Loucy (cell line): ENCODE results near the gene GBA2.

Source experiments
- H2AFZ ChIP-seq: fragments of 200-600 bp; sonication (generic); 2 replicates; pipeline ENCODE4 v1.6.0; 2016; ENCODE audit warnings: antibody characterized with exemption, mild to moderate bottlenecking, low read length, moderate library complexity
- H3F3A ChIP-seq: fragments of 200-600 bp; 2 replicates; pipeline ENCODE4 v1.6.0; 2016; ENCODE audit warnings: antibody characterized with exemption, low read depth, mild to moderate bottlenecking
- H3K27me3 ChIP-seq: fragments of 200-600 bp; sonication (generic); 2 replicates; pipeline ENCODE4 v1.6.1; 2014; ENCODE audit warnings: low read length, mild to moderate bottlenecking; ENCODE audit not compliant: insufficient read depth, poor library complexity, severe bottlenecking
- H3K36me3 ChIP-seq: fragments of 200-600 bp; sonication (generic); 2 replicates; pipeline ENCODE4 v1.6.1; 2016; ENCODE audit warnings: low read length; ENCODE audit not compliant: insufficient read depth
- H3K4me1 ChIP-seq: fragments of 200-600 bp; sonication (generic); 2 replicates; pipeline ENCODE4 v1.5.1; 2014; ENCODE audit warnings: low read length, mild to moderate bottlenecking; ENCODE audit not compliant: insufficient read depth, poor library complexity, severe bottlenecking
- H3K4me2 ChIP-seq: fragments of 200-600 bp; sonication (generic); 2 replicates; pipeline ENCODE4 v1.6.0; 2014; ENCODE audit warnings: antibody characterized with exemption, low read length, low read depth, mild to moderate bottlenecking; ENCODE audit not compliant: poor library complexity, severe bottlenecking
- H3K4me3 ChIP-seq: fragments of 200-600 bp; sonication (generic); 2 replicates; pipeline ENCODE4 v1.5.1; 2014; ENCODE audit warnings: low read length, mild to moderate bottlenecking, mixed read lengths; ENCODE audit not compliant: poor library complexity, severe bottlenecking
- H3K79me2 ChIP-seq: fragments of 200-600 bp; sonication (generic); 2 replicates; pipeline ENCODE4 v1.6.1; 2014; ENCODE audit warnings: low read length; ENCODE audit not compliant: insufficient read depth
- H3K9ac ChIP-seq: fragments of 200-600 bp; sonication (generic); 2 replicates; pipeline ENCODE4 v1.6.0; 2014; ENCODE audit warnings: mild to moderate bottlenecking, low read depth, low read length, moderate library complexity; ENCODE audit not compliant: poor library complexity, severe bottlenecking
- H3K9me2 ChIP-seq: fragments of 200-600 bp; sonication (generic); replicated peaks from 2 replicates; pipeline ENCODE4 v1.6.1; 2016; ENCODE audit warnings: low read depth, low read length, mixed read lengths
- H3K9me3 ChIP-seq: fragments of 200-600 bp; sonication (generic); 2 replicates; pipeline ENCODE4 v1.6.1; 2014; ENCODE audit warnings: mild to moderate bottlenecking, antibody characterized with exemption, low read length, low read depth; ENCODE audit not compliant: insufficient read depth
- H4K20me1 ChIP-seq: fragments of 200-600 bp; sonication (generic); 2 replicates; pipeline ENCODE4 v1.6.0; 2014; ENCODE audit warnings: antibody characterized with exemption, low read length, mild to moderate bottlenecking; ENCODE audit not compliant: insufficient read depth, poor library complexity, severe bottlenecking
- EZH2phosphoT487 ChIP-seq: fragments of 200-600 bp; IDR thresholded peaks from 2 replicates; pipeline ENCODE4 v1.6.1; 2018; ENCODE audit warnings: antibody characterized with exemption, mild to moderate bottlenecking, moderate library complexity, borderline replicate concordance
- TF ChIP-seq, protein P1 (sequence below): fragments of 200-600 bp; sonication (generic); conservative IDR thresholded peaks from 2 replicates; pipeline ENCODE4 v1.5.1; 2014; ENCODE audit warnings: mild to moderate bottlenecking, antibody characterized with exemption, low read length

GBA2 gene

DNA sequence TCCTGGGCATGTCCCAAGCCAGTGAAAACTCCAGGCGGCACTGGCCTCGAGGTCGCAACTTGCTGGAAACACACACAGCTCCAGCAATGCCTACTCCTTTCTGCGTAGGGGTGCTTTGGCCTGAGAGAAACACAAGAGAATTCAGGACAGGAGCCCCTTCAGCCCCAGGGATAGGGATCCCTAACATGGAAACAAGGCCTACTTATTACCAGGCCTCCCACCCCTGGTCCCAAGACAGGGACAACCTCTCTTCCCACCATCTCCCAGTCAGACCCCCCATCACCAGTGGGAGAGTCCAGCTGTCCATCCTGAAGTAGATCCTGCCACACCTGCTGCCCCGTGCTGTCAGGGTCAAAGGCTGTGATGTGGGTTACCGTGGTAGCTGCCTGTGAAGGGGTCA is 8.8 kb downstream of the GBA2 start:
- Histone ChIP-seq H3K4me2 (no peak overlapping the region), H2AFZ (no peak overlapping the region), H3K4me3 (no peak overlapping the region), H3K9ac (no peak overlapping the region), H3K36me3 (peaks cover 56% of the 10 kb centered on the region; the same call in 1 of the 2 replicates), H3K79me2 (peaks cover 15% of the 10 kb centered on the region; the same call in 1 of the 2 replicates), H4K20me1 (peaks cover 8% of the 10 kb centered on the region), H3K9me2 (no peaks in the 10 kb centered on the region), H3K4me1 (peaks cover 15% of the 10 kb centered on the region), H3F3A (no peaks in the 10 kb centered on the region), H3K9me3 (no peaks in the 10 kb centered on the region), H3K27me3 (no peaks in the 10 kb centered on the region)
- TF ChIP-seq, protein P1, sequence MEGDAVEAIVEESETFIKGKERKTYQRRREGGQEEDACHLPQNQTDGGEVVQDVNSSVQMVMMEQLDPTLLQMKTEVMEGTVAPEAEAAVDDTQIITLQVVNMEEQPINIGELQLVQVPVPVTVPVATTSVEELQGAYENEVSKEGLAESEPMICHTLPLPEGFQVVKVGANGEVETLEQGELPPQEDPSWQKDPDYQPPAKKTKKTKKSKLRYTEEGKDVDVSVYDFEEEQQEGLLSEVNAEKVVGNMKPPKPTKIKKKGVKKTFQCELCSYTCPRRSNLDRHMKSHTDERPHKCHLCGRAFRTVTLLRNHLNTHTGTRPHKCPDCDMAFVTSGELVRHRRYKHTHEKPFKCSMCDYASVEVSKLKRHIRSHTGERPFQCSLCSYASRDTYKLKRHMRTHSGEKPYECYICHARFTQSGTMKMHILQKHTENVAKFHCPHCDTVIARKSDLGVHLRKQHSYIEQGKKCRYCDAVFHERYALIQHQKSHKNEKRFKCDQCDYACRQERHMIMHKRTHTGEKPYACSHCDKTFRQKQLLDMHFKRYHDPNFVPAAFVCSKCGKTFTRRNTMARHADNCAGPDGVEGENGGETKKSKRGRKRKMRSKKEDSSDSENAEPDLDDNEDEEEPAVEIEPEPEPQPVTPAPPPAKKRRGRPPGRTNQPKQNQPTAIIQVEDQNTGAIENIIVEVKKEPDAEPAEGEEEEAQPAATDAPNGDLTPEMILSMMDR: no peak
- TF ChIP-seq EZH2phosphoT487: no peak

DNA sequence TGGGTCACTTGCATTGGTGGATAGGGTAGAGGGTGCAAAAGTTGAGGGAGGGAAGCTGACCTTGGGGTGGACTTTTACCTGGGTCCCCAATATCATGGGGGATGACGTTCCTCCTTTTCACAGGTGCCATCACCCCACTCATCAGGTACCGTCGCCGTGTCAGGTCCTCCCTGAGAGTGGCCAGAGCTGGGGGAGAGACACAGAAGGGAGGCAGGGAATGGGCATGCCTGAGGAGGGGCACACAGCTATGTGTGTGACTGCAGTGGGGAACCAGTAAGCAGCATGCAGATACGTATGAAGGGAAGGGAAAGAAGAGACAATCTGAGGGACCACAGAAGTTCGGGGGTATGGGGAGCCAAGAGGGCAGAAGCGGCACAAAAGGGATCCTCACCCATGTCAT is 10.1 kb downstream of the GBA2 start:
- no peaks in the 10 kb centered on the region for H3K27me3 ChIP-seq
- no peaks in the 10 kb centered on the region for H3K9me3 ChIP-seq
- H3K9ac ChIP-seq: no peak overlapping the region
- H3K4me3 ChIP-seq: no peak overlapping the region
- peaks cover 15% of the 10 kb centered on the region for H3K4me1 ChIP-seq
- peaks cover 58% of the 10 kb centered on the region; the same call in 1 of the 2 replicates for H3K36me3 ChIP-seq
- H3F3A ChIP-seq: no peaks in the 10 kb centered on the region
- H3K9me2 ChIP-seq: no peaks in the 10 kb centered on the region
- no peak overlapping the region for H3K4me2 ChIP-seq
- peaks cover 12% of the 10 kb centered on the region for H4K20me1 ChIP-seq
- TF ChIP-seq, protein P1: no peak
- no peak for TF ChIP-seq EZH2phosphoT487
- H2AFZ ChIP-seq: no peak overlapping the region
- peaks cover 15% of the 10 kb centered on the region for H3K79me2 ChIP-seq

DNA sequence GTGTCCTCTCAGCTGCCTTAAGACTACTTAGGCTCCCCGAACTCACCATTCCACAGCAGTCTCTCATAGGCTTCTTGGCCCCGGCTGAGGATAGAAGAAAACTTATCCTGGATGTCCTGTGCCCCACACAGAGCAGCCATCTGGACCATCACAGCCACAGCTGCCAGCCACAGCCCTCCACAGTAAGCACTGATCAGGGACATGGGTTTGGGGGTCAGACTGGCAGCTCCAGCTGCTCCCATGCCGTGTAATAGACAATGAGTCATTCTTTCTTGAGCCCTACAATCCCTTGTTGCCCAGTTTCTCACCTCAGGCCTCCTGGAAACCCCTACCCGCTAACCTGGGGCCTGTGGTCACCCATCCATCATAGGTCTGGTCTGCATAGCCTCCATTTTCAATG is 10.8 kb downstream of the GBA2 start:
- Histone ChIP-seq H3K36me3 (peaks cover 53% of the 10 kb centered on the region; the same call in 1 of the 2 replicates), H3K4me1 (peaks cover 17% of the 10 kb centered on the region), H3K4me2 (no peak overlapping the region), H3K9me2 (no peaks in the 10 kb centered on the region), H4K20me1 (peaks cover 19% of the 10 kb centered on the region), H3F3A (no peaks in the 10 kb centered on the region), H3K79me2 (peaks cover 17% of the 10 kb centered on the region), H3K27me3 (no peaks in the 10 kb centered on the region), H3K4me3 (no peak overlapping the region), H2AFZ (no peak overlapping the region), H3K9ac (no peak overlapping the region), H3K9me3 (no peaks in the 10 kb centered on the region)
- TF ChIP-seq, protein P1: no peak
- TF ChIP-seq EZH2phosphoT487: no peak
